ENCODE results near the gene RAC2. TPM values are rescaled to one million over a fixed set of nuclear protein-coding genes. Genes with fewer than 3 reads are reported as not detected.

The RAC2 gene
- total and polyA plus RNA-seq, 2 of the 8 experiments (the other 6 are each of a cell fraction or from before 2014, with no cell fraction given) = 2.3 to 4.3 TPM

DNA sequence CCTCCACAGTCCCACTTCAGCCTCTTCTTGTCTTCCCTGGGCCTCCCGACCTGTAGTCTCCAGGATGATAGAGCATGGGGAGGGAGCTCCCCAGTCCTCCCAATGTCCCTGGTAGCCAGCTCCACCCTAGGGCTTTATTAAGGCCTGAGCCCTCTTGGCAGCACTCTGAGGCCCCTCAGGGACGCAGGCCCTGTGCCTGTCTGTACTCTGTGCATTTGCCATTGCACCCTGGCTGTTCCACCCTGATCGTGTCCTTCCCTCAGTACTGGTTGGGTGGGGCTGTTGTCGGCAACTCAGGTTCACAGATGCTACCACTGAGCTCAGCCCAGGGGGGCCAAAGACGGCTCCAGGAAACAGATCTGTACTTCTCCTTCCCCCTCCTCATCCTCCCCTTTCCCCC is 39.0 kb downstream of the RAC2 start:
- Histone ChIP-seq H3K4me1 (replicated peaks in 1 of 4; ENCODE audit: control insufficient read depth in 3 of 4, insufficient read depth in 4 of 4, low read length in 3 of 4) (peaks cover 0 to 2% (median 0%) of the 10 kb centered on the region in 4 experiments; a peak in 1 of 7 replicates), H3K56ac (replicated peaks; ENCODE audit: insufficient read length, low read depth, low read length) (no peak overlapping the region), H2BK15ac (ENCODE audit: low read length) (no peak overlapping the region), H4K8ac (ENCODE audit: extremely low read depth, insufficient read depth, low read length) (no peak overlapping the region; the same call in 1 of the 2 replicates), H2BK12ac (ENCODE audit: low read depth, low read length) (no peak overlapping the region), H3K36me3 (ENCODE audit: control insufficient read depth in 2 of 4, insufficient read depth in 4 of 4, low read length in 3 of 4) (no peaks in the 10 kb centered on the region), H2BK20ac (ENCODE audit: low read length) (no peak overlapping the region), H2AFZ (ENCODE audit: low read length) (no peak overlapping the region), H2BK5ac (ENCODE audit: low read depth, low read length) (no peak overlapping the region), H4K91ac (replicated peaks; ENCODE audit: insufficient read length, low read length) (no peak overlapping the region), H3K14ac (ENCODE audit: insufficient read length) (no peak overlapping the region), H3K79me1 (ENCODE audit: low read depth, low read length) (no peaks in the 10 kb centered on the region), H2AK5ac (ENCODE audit: low read depth, low read length) (no peak overlapping the region), H3K18ac (ENCODE audit: extremely low read depth, low read length) (no peak overlapping the region), H3K79me2 (ENCODE audit: control insufficient read depth in 1 of 2, insufficient read depth in 2 of 2, low read length in 2 of 2) (no peaks in the 10 kb centered on the region), H3K4me3 (ENCODE audit: extremely low read depth in 1 of 4, insufficient read depth in 2 of 4, low read depth in 3 of 4, low read length in 4 of 4) (no peak overlapping the region), H3K23ac (ENCODE audit: insufficient read length) (no peak overlapping the region), H3K4ac (replicated peaks; ENCODE audit: insufficient read length, low read depth, low read length) (no peak overlapping the region), H3K27ac (ENCODE audit: low read depth, low read length) (no peak overlapping the region), H3K27me3 (replicated peaks in 1 of 4; ENCODE audit: control insufficient read depth in 3 of 4, extremely low read depth in 1 of 4, insufficient read depth in 3 of 4, low read length in 3 of 4) (no peaks in the 10 kb centered on the region), H4K20me1 (replicated peaks in 1 of 2; ENCODE audit: control insufficient read depth in 1 of 2, insufficient read depth in 2 of 2, low read length in 2 of 2) (no peaks in the 10 kb centered on the region), H3K9ac (replicated peaks in 1 of 4; ENCODE audit: extremely low read depth in 1 of 4, low read depth in 3 of 4, low read length in 3 of 4) (no peak overlapping the region), H2BK120ac (replicated peaks; ENCODE audit: low read depth, low read length) (no peak overlapping the region), H4K5ac (ENCODE audit: insufficient read length, low read depth, low read length) (no peak overlapping the region), H3K23me2 (ENCODE audit: low read depth, low read length) (no peaks in the 10 kb centered on the region), H3K9me3 (ENCODE audit: insufficient read depth in 2 of 2, low read depth in 1 of 2, low read length in 1 of 2) (no peaks in the 10 kb centered on the region), H3K4me2 (ENCODE audit: insufficient read depth in 1 of 2, low read depth in 2 of 2, low read length in 2 of 2) (no peak overlapping the region)
- 92% methylated on average over 5 of the region's 5 CpGs; no CpG with 5 or more reads in 1 of the 2 experiments for WGBS, 2 experiments (ENCODE audit: extremely low coverage in 1 of 2, insufficient coverage in 1 of 2, insufficient read length in 1 of 2, insufficient replicate concordance in 2 of 2, low coverage in 1 of 2, low lambda C conversion rate in 2 of 2, missing lambda C conversion rate in 1 of 2)
- DNase-seq (ENCODE audit: low read depth in 1 of 2, low spot score in 2 of 2) = no peak
- POLR2A ChIA-PET (ENCODE audit: partially characterized antibody) = no interaction called here
- CTCF ChIA-PET (ENCODE audit: partially characterized antibody) = interaction anchor here (0.6 to 2.4 kb wide), 6 partner anchors 28 to 1864 kb away, joined by 3 to 7 read pairs (median 4); no protein-coding TSS in a partner anchor
- no peak for FAIRE-seq
- TF ChIP-seq NRF1 (IDR thresholded peaks at IDR 0.05; ENCODE audit: low read depth, low read length) (no peak), JUN (IDR thresholded peaks at IDR 0.05; ENCODE audit: low read depth, low read length) (no peak), RNF2 (IDR thresholded peaks at IDR 0.05; ENCODE audit: borderline replicate concordance, low read depth, low read length, missing control alignments, poor library complexity, severe bottlenecking) (no peak), KDM5A (IDR thresholded peaks at IDR 0.05; ENCODE audit: low read length) (no peak), SP1 (IDR thresholded peaks at IDR 0.05; ENCODE audit: low read depth, low read length) (no peak), SP4 (IDR thresholded peaks at IDR 0.05; ENCODE audit: low read length) (no peak), RXRA (IDR thresholded peaks at IDR 0.05; ENCODE audit: insufficient read depth, low read depth, low read length) (no peak), KDM1A (IDR thresholded peaks at IDR 0.05; ENCODE audit: borderline replicate concordance, low read length) (no peak), FOSL1 (IDR thresholded peaks at IDR 0.05; ENCODE audit: insufficient read depth, low read depth, low read length) (no peak), RBBP5 (IDR thresholded peaks at IDR 0.05; ENCODE audit: borderline replicate concordance, low read depth, low read length) (no peak), CBX8 (IDR thresholded peaks at IDR 0.05; ENCODE audit: borderline replicate concordance, low read depth, low read length) (no peak), HDAC6 (IDR thresholded peaks at IDR 0.05; ENCODE audit: low read depth, low read length) (no peak), CREB1 (IDR thresholded peaks at IDR 0.05) (no peak), BACH1 (IDR thresholded peaks at IDR 0.05; ENCODE audit: low read length) (no peak), RAD21 (IDR thresholded peaks at IDR 0.05 in 1 of 2, conservative IDR thresholded peaks at IDR 0.05 in 1 of 2; ENCODE audit: low read depth in 2 of 2, low read length in 2 of 2) (no peak)
